GM12874 (cell line): ENCODE measurements around the gene CDK5RAP1.

ENCODE experiments used
- TF ChIP-seq, protein P1 (sequence below): IDR thresholded peaks from 2 replicates; pipeline ENCODE4 v1.5.1; 2011; ENCODE audit warnings: low read depth, mild to moderate bottlenecking, control low read depth, low read length, moderate library complexity; ENCODE audit not compliant: insufficient read depth

CDK5RAP1 gene

GRCh38 chr20:33333616-33334015, 67.7 kb downstream of the CDK5RAP1 start:
- TF ChIP-seq, protein P1, sequence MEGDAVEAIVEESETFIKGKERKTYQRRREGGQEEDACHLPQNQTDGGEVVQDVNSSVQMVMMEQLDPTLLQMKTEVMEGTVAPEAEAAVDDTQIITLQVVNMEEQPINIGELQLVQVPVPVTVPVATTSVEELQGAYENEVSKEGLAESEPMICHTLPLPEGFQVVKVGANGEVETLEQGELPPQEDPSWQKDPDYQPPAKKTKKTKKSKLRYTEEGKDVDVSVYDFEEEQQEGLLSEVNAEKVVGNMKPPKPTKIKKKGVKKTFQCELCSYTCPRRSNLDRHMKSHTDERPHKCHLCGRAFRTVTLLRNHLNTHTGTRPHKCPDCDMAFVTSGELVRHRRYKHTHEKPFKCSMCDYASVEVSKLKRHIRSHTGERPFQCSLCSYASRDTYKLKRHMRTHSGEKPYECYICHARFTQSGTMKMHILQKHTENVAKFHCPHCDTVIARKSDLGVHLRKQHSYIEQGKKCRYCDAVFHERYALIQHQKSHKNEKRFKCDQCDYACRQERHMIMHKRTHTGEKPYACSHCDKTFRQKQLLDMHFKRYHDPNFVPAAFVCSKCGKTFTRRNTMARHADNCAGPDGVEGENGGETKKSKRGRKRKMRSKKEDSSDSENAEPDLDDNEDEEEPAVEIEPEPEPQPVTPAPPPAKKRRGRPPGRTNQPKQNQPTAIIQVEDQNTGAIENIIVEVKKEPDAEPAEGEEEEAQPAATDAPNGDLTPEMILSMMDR = no peak

DNA sequence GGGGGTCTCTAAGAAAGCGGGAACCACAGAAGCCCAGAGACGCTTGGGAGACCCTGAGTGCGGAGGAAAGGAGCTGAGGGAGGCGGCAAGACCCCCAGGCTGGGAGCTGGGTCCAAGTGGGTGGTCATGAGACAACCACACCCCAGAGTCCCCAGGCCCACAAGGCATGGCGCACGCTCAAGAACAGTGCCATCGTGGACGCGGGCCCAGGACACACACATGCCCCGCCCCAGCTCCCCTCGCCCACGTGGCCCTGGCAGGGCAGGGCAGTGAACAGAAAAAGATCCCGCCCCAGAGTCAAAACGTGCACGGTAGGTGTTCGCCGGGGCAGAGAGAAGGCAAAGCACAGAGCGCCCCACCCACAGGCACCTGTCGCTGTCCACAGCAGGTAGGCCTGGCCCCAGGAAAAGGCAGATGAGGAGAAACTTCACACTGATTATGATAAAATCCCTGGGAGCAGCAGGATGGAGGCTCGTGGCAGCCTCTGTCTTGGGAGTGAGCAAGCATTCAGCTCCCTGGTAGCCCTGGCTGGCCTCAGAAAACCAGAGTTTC, 68.3 kb downstream of the CDK5RAP1 start:
- TF ChIP-seq, protein P1 = no peak

DNA sequence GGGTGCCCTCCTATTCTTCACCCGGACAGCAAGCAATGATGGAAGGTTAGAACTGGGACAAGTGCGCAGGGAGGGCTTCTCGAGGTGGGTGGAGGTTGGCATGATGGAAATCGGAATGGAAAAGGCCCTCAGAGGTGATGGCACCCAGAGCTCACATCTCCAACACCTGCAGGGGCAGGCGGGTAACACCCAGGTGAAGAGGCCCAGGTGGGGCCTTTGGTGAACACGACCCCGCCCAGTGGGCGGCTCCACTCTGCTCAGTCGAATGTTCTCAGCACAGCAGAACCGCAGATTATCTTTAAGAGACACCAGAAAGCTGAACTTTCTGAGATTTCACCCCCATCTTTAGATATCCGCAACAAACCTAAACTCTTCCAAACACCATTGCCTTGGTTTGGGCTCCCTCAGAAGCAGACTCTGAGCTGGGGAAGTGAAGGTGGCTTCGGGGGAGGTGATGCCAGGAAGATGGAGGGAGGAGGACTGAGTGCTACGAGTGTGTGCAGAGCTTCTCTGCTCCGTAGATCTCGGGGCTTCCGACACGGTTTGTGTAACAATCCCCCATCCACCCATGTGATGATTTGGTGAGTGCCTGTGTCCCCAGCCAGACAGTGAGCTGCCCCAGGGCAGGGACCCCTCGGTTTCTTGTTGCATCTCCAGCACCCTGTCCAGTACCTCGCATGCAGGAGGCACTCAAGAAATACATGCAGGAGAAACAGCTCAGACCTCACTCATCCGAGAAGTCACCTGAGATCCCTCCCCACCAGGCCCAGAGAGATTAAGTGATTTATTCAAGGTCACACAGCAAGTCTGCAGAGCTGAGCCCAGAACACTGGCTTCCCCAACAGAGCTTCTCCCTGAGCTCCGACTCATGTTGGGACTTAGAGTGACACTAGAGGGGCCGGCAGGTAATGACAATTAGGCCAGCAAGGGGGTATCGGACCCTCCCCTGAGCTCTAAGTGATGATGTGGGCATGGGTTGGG, 72.9 kb downstream of the CDK5RAP1 start:
- TF ChIP-seq, protein P1 = no peak

- TF ChIP-seq, protein P1 = no peak
These were observed 76.0 kb downstream of the CDK5RAP1 start for GRCh38 chr20:33325350-33325749.

GRCh38 chr20:33323236-33323635, 78.1 kb downstream of the CDK5RAP1 start:
- TF ChIP-seq, protein P1 = no peak

GRCh38 chr20:33322456-33322855, 78.9 kb downstream of the CDK5RAP1 start:
- TF ChIP-seq, protein P1 = no peak

DNA sequence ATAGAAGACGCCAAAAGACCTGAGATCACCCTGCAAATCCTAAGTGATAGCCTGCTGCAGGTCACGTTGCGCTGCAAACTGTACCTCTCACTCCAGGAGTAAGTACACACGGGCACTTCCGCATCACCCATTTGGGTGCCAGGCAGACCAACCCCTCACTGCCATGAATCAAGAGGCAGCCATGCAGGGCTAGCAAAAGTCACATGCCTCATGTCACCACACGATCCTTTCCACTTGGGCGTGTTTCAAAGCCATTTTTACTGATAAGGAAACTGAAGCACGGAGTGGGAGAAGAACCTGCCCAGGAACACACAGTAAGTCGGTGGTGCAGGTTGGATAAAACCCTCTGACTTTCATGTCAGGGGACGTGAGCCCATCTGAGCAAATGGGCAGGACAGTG, 81.3 kb downstream of the CDK5RAP1 start:
- TF ChIP-seq, protein P1 = no peak
